H1 (cell line): ENCODE data around the gene DYRK1B. TPM values are rescaled to one million over a fixed set of nuclear protein-coding genes. Genes with fewer than 3 reads are reported as not detected.

Experiments
- BACH1 ChIP-seq: IDR thresholded peaks from 2 replicates; pipeline ENCODE4 v1.6.1; 2012; ENCODE audit warnings: low read length, improper control_type of control experiment
- CHD2 ChIP-seq: IDR thresholded peaks from 2 replicates; pipeline ENCODE4 v1.6.1; 2012; ENCODE audit warnings: low read length, improper control_type of control experiment
- GABPA ChIP-seq: IDR thresholded peaks from 2 replicates; pipeline ENCODE4 v1.6.1; 2011; ENCODE audit warnings: mild to moderate bottlenecking, low read length, moderate library complexity, borderline replicate concordance; ENCODE audit not compliant: insufficient read depth
- HDAC2 ChIP-seq, 2 experiments: fragments of 300-600 bp in 1 of 2; sonication (generic) in 1 of 2; IDR thresholded peaks; 2 replicates each; pipeline ENCODE4 v1.6.1; 2011 to 2012; ENCODE audit warnings: low read depth in 2 of 2, low read length in 2 of 2, mild to moderate bottlenecking in 2 of 2, moderate library complexity in 2 of 2, borderline replicate concordance in 1 of 2, inconsistent platforms in 1 of 2
- JUN ChIP-seq: IDR thresholded peaks from 2 replicates; pipeline ENCODE4 v1.6.1; 2011; ENCODE audit warnings: low read depth, mild to moderate bottlenecking, improper control_type of control experiment, low read length
- KDM4A ChIP-seq: IDR thresholded peaks from one replicate; pipeline ENCODE4 v1.7.1; 2012; ENCODE audit warnings: low read depth, mild to moderate bottlenecking, moderate library complexity, low read length, inconsistent platforms; ENCODE audit not compliant: severe bottlenecking
- MAX ChIP-seq: IDR thresholded peaks from 2 replicates; pipeline ENCODE4 v1.6.1; 2012; ENCODE audit warnings: inconsistent platforms
- PHF8 ChIP-seq: fragments of 200-600 bp; sonication (generic); conservative IDR thresholded peaks from 2 replicates; pipeline ENCODE4 v1.7.1; 2012; ENCODE audit warnings: low read depth, mild to moderate bottlenecking, inconsistent platforms, low read length, moderate library complexity
- SIX5 ChIP-seq: IDR thresholded peaks from 2 replicates; pipeline ENCODE4 v1.6.1; 2011; ENCODE audit warnings: mild to moderate bottlenecking, low read depth, low read length
- SP1 ChIP-seq: IDR thresholded peaks from 2 replicates; pipeline ENCODE4 v1.6.1; 2011; ENCODE audit warnings: low read depth, low read length
- TEAD4 ChIP-seq: IDR thresholded peaks from 2 replicates; pipeline ENCODE4 v1.6.1; 2012; ENCODE audit warnings: low read depth, low read length, inconsistent platforms, mixed read lengths
- ZNF274 ChIP-seq: IDR thresholded peaks from 2 replicates; pipeline ENCODE4 v1.7.0; 2012; ENCODE audit warnings: low read length, borderline replicate concordance; ENCODE audit errors: extremely low read depth
- polyA plus RNA-seq, 7 experiments: library from polyadenylated mRNA; depleted of rRNA in 3 of 7; stranded (reverse) in 5 of 7; unstranded in 2 of 7; fragments of >200 nt in 5 of 7; fragments of 200-250 nt in 2 of 7; gene quantifications; 1 replicate in 5 of 7; 2 replicates in 1 of 7; 4 replicates in 1 of 7; pipeline versions ENCODE4 v1.2.1 to v1.2.3, GENCODE V29; 2011 to 2013; ENCODE audit warnings: missing spikeins in 2 of 7, mixed read lengths in 2 of 7
- total RNA-seq: library from RNA; stranded (reverse); fragmentation: NEBNext Ultra II Directional; extraction: Animal tissue kit (Norgen Biotek cat#: 25700); gene quantifications from 2 replicates; pipeline ENCODE4 v1.2.1, GENCODE V29; 2021
- TF ChIP-seq, protein P1 (sequence below): IDR thresholded peaks from 2 replicates; pipeline ENCODE4 v1.6.1; 2012; ENCODE audit warnings: inconsistent platforms

Gene DYRK1B
- total and polyA plus RNA-seq, 2 of the 8 experiments (the other 6 are each of a cell fraction or from before 2014, with no cell fraction given): 6.9 to 14.8 TPM

GRCh38 chr19:39824143-39825092 is 9.5 kb downstream of the DYRK1B start (continued):
- TF ChIP-seq BACH1 (no peak), KDM4A (peak; percentile 66), SIX5 (peak; percentile 87), SP1 (peak; percentile 61; the same call in 1 of the 2 replicates), PHF8 (0 out of 2 replicates have a peak, but pooled peaks have one; percentile 41), TEAD4 (no peak), ZNF274 (no peak), JUN (no peak), GABPA (no peak), HDAC2 (IDR thresholded peaks at IDR 0.05; ENCODE audit: borderline replicate concordance in 1 of 2, low read depth in 2 of 2, low read length in 2 of 2) (no peak), CHD2 (peak; percentile 79), MAX (peak; percentile 55; the same call in 1 of the 2 replicates)
- TF ChIP-seq, protein P1, sequence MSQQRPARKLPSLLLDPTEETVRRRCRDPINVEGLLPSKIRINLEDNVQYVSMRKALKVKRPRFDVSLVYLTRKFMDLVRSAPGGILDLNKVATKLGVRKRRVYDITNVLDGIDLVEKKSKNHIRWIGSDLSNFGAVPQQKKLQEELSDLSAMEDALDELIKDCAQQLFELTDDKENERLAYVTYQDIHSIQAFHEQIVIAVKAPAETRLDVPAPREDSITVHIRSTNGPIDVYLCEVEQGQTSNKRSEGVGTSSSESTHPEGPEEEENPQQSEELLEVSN: 0 out of 2 replicates have a peak, but pooled peaks have one; percentile 25
